B cell (primary cell): ENCODE results near the gene CNTF. TPM values are rescaled to one million over a fixed set of nuclear protein-coding genes. Genes with fewer than 3 reads are reported as not detected.

Experiments used
- ATAC-seq: fragments of 200-7000 bp; cut with Tn5 transposase; one replicate; pipeline ENCODE4 v1.10.0; 2021; ENCODE audit warnings: low read depth, mild to moderate bottlenecking, moderate number of reproducible peaks, moderate library complexity
- CTCF ChIA-PET: fragments of 350-600 bp; sonication (Branson Sonifier 250); formaldehyde crosslinking; loops from one replicate; lab custom pipeline; 2021; ENCODE audit warnings: antibody characterized with exemption, inconsistent platforms; lab: Charles Lee
- POLR2A ChIA-PET: fragments of 350-600 bp; sonication (Branson Sonifier 250); formaldehyde crosslinking; loops from one replicate; lab custom pipeline; 2021; ENCODE audit warnings: antibody characterized with exemption; lab: Charles Lee
- DNase-seq: peaks from one replicate; pipeline ENCODE4 v3.0.0; 2013
- H2AFZ ChIP-seq: 2 replicates; pipeline ENCODE4 v1.6.1; 2012; ENCODE audit warnings: mild to moderate bottlenecking, low read depth, low read length; ENCODE audit not compliant: insufficient read depth, poor library complexity, severe bottlenecking
- H3K27ac ChIP-seq, 2 donors: 1 replicate in 1 of 2; 2 replicates in 1 of 2; pipeline ENCODE4 v1.5.1; 2012 to 2013; ENCODE audit warnings: low read length in 2 of 2, mild to moderate bottlenecking in 2 of 2, moderate library complexity in 1 of 2
- H3K27me3 ChIP-seq, 4 experiments: fragments of 200-600 bp in 1 of 4; sonication (generic) in 1 of 4; replicated peaks in 1 of 4; 1 replicate in 2 of 4; 2 replicates in 2 of 4; pipeline versions ENCODE4 v1.6.1 to v1.7.0; 2013 to 2016; ENCODE audit warnings: low read length in 3 of 4, mild to moderate bottlenecking in 2 of 4, mixed read lengths in 1 of 4, moderate library complexity in 1 of 4; ENCODE audit not compliant: insufficient read depth in 4 of 4, control insufficient read depth in 3 of 4; ENCODE audit errors: control extremely low read depth in 1 of 4
- H3K36me3 ChIP-seq, 2 experiments: replicated peaks in 1 of 2; 1 replicate in 1 of 2; 2 replicates in 1 of 2; pipeline versions ENCODE4 v1.6.1 to v1.7.1; 2013; ENCODE audit warnings: low read length in 1 of 2; ENCODE audit not compliant: insufficient read depth in 2 of 2, control insufficient read depth in 1 of 2; ENCODE audit errors: control extremely low read depth in 1 of 2, extremely low read depth in 1 of 2
- H3K4me1 ChIP-seq, 2 donors: fragments of 200-600 bp in 1 of 2; sonication (generic) in 1 of 2; 1 replicate in 1 of 2; 2 replicates in 1 of 2; pipeline versions ENCODE4 v1.5.1 to v1.6.1; 2013 to 2017; ENCODE audit warnings: low read length in 2 of 2; ENCODE audit not compliant: control insufficient read depth in 2 of 2, insufficient read depth in 2 of 2
- H3K4me2 ChIP-seq: replicated peaks from 2 replicates; pipeline ENCODE3; 2012; ENCODE audit warnings: mild to moderate bottlenecking, low read depth, low read length; ENCODE audit not compliant: poor library complexity, severe bottlenecking
- H3K4me3 ChIP-seq, 5 experiments: fragments of 200-600 bp in 1 of 5; sonication (generic) in 1 of 5; 1 replicate in 3 of 5; 2 replicates in 2 of 5; pipeline versions ENCODE4 v1.5.1 to v1.7.0; 2011 to 2016; ENCODE audit warnings: low read length in 4 of 5, mild to moderate bottlenecking in 4 of 5, low read depth in 2 of 5, control low read depth in 1 of 5, moderate library complexity in 1 of 5; ENCODE audit not compliant: insufficient read depth in 1 of 5; ENCODE audit errors: control extremely low read depth in 1 of 5, extremely low read depth in 1 of 5
- H3K79me2 ChIP-seq: fragments of 200-600 bp; sonication (generic); one replicate; pipeline ENCODE4 v1.6.0; 2016; ENCODE audit warnings: low read length; ENCODE audit not compliant: control insufficient read depth, insufficient read depth
- H3K9ac ChIP-seq: fragments of 200-600 bp; sonication (generic); 2 replicates; pipeline ENCODE4 v1.6.1; 2017; ENCODE audit warnings: mild to moderate bottlenecking, low read length, moderate library complexity
- H3K9me3 ChIP-seq, 3 donors: one replicate each; pipeline versions ENCODE4 v1.6.1 to v1.7.1; 2013; ENCODE audit warnings: low read length in 2 of 3; ENCODE audit not compliant: control insufficient read depth in 2 of 3, insufficient read depth in 1 of 3; ENCODE audit errors: control extremely low read depth in 1 of 3
- H4K20me1 ChIP-seq: 2 replicates; pipeline ENCODE4 v1.6.0; 2012; ENCODE audit warnings: mild to moderate bottlenecking, low read length; ENCODE audit not compliant: insufficient read depth, control insufficient read depth, poor library complexity, severe bottlenecking
- H3K27ac Mint-ChIP-seq: one replicate; pipeline ENCODE4 v1.8.0; 2021; ENCODE audit warnings: mixed read lengths
- H3K27me3 Mint-ChIP-seq: one replicate; pipeline ENCODE4 v1.8.0; 2021; ENCODE audit warnings: mixed read lengths
- H3K4me1 Mint-ChIP-seq: one replicate; pipeline ENCODE4 v1.8.0; 2021; ENCODE audit warnings: mixed read lengths
- H3K4me3 Mint-ChIP-seq: one replicate; pipeline ENCODE4 v1.8.0; 2021; ENCODE audit warnings: mixed read lengths
- H3K9me3 Mint-ChIP-seq: one replicate; pipeline ENCODE4 v1.8.0; 2022; ENCODE audit warnings: mixed read lengths; ENCODE audit not compliant: insufficient read depth
- EZH2 ChIP-seq: IDR thresholded peaks from 2 replicates; pipeline ENCODE4 v1.6.1; 2012; ENCODE audit warnings: borderline replicate concordance, low read depth, mild to moderate bottlenecking, moderate library complexity, low read length; ENCODE audit not compliant: insufficient read depth, poor library complexity, severe bottlenecking
- WGBS: methylation state at CpG from one replicate; pipeline ENCODE4 v1.1.5; 2013; ENCODE audit warnings: missing lambda C conversion rate; ENCODE audit not compliant: insufficient coverage; 5-methylcytosine and 5-hydroxymethylcytosine counted together
- intact Hi-C: fragments of 100-400 bp; cut with micrococcal nuclease; formaldehyde crosslinking; loops from one replicate; pipeline ENCODE4 v1.10.0; 2022
- polyA plus RNA-seq: library from polyadenylated mRNA; depleted of rRNA; stranded (reverse); fragments of >200 nt; gene quantifications from 2 replicates; pipeline ENCODE4 v1.2.3, GENCODE V29; 2012
- total RNA-seq, 2 donors: library from RNA; stranded (reverse); fragments of 120-200 nt in 1 of 2; gene quantifications; 1 replicate in 1 of 2; 2 replicates in 1 of 2; pipeline versions ENCODE4 v1.2.3 to v1.2.4, GENCODE V29; 2013 to 2022
- TF ChIP-seq, protein P1 (sequence below): fragments of 200-600 bp; IDR thresholded peaks from one replicate; pipeline ENCODE4 v1.8.0; 2022; ENCODE audit warnings: antibody characterized with exemption, mild to moderate bottlenecking

Gene CNTF
- total and polyA plus RNA-seq, 2 donors (not counting 1 experiment from before 2014, with no cell fraction given), result 1.4 to 4.8 TPM

DNA sequence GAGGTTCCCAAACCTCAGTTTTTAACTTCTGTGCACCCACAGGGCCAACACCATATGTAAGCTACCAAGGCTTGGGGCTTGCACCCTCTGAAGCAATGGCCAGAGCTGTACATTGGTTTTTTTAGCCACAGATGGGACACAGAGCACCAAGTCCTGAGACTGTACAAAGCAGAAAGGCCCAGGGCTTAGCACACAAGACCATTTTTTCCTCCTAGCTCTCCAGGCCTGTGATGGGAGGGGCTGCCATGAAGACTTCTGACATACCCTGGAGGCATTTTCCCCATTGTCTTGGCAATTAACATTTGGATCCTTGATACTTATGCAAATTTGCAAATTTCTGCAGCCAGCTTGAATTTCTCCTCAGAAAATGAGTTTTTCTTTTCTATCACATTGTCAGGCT is 23.4 kb downstream of the CNTF start:
- peaks cover 6 to 13% of the 10 kb centered on the region in 2 donors for H3K4me1 ChIP-seq
- H3K79me2 ChIP-seq, result no peaks in the 10 kb centered on the region
- ChIA-PET CTCF (interaction anchor here (0.9 to 2.5 kb wide), 5 partner anchors 17 to 512 kb away, joined by 3 to 16 read pairs (median 9); no protein-coding TSS in a partner anchor), POLR2A (no interaction called here)
- H3K27me3 ChIP-seq, result no peaks in the 10 kb centered on the region
- peaks cover 6% of the 10 kb centered on the region for H3K27me3 Mint-ChIP-seq
- no peaks in the 10 kb centered on the region for H4K20me1 ChIP-seq
- TF ChIP-seq, protein P1, sequence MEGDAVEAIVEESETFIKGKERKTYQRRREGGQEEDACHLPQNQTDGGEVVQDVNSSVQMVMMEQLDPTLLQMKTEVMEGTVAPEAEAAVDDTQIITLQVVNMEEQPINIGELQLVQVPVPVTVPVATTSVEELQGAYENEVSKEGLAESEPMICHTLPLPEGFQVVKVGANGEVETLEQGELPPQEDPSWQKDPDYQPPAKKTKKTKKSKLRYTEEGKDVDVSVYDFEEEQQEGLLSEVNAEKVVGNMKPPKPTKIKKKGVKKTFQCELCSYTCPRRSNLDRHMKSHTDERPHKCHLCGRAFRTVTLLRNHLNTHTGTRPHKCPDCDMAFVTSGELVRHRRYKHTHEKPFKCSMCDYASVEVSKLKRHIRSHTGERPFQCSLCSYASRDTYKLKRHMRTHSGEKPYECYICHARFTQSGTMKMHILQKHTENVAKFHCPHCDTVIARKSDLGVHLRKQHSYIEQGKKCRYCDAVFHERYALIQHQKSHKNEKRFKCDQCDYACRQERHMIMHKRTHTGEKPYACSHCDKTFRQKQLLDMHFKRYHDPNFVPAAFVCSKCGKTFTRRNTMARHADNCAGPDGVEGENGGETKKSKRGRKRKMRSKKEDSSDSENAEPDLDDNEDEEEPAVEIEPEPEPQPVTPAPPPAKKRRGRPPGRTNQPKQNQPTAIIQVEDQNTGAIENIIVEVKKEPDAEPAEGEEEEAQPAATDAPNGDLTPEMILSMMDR, result no peak
- no peak for TF ChIP-seq EZH2
- no peak overlapping the region for H3K4me3 ChIP-seq
- no peak for ATAC-seq
- H3K27ac ChIP-seq, result no peak overlapping the region
- H3K9ac ChIP-seq, result no peak overlapping the region
- no peak overlapping the region for H2AFZ ChIP-seq
- H3K4me2 ChIP-seq, result no peak overlapping the region
- no peak overlapping the region for H3K4me3 Mint-ChIP-seq
- H3K36me3 ChIP-seq, result no peaks in the 10 kb centered on the region
- peaks cover 2% of the 10 kb centered on the region for H3K9me3 Mint-ChIP-seq
- no peak for DNase-seq
- peaks cover 0 to 12% (median 8%) of the 10 kb centered on the region in 3 donors for H3K9me3 ChIP-seq
- intact Hi-C loops, result no loop called here
- peaks cover 24% of the 10 kb centered on the region for H3K4me1 Mint-ChIP-seq
- H3K27ac Mint-ChIP-seq, result no peak overlapping the region

DNA sequence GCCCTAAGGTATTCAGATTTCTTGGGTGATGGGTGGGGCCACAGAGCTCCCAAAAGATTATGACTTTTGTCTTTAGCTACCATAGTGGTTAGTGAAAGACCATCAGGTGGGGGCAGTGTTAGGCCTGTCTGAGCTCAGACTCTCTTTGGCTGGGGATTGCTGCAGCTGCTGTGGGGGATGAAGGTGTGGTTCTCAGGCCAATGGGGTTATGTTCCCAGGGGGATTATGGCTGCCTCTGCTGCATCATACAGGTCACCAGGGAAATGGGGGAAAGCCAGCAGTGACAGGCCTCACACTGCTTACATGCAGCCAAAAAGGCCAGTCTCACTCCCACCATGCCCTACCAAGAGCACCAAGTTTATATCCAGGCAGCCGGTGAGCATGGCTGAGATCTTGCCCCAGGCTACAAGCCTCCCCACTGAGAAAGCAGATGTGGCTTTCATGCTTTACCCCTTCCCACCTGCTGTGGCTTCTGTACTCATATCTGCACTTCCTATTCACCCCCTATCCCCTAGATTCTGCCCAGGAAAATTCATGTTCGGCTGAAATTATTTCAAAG is 24.8 kb downstream of the CNTF start:
- Histone ChIP-seq H3K27ac (no peak overlapping the region), H3K9me3 (peaks cover 0 to 12% (median 8%) of the 10 kb centered on the region in 3 donors), H4K20me1 (no peaks in the 10 kb centered on the region), H3K4me1 (peaks cover 5 to 12% of the 10 kb centered on the region in 2 donors), H3K36me3 (no peaks in the 10 kb centered on the region), H3K27me3 (no peaks in the 10 kb centered on the region), H3K4me2 (no peak overlapping the region), H3K4me3 (no peak overlapping the region), H3K79me2 (no peaks in the 10 kb centered on the region), H2AFZ (peak overlapping the region; percentile 5), H3K9ac (no peak overlapping the region)
- H3K4me1 Mint-ChIP-seq, result peaks cover 20% of the 10 kb centered on the region
- ChIA-PET POLR2A (interaction anchor here (1.1 kb wide), 1 partner anchor 70 kb away, joined by 4 read pairs; no protein-coding TSS in a partner anchor), CTCF (interaction anchor here (0.7 to 2.5 kb wide), 15 partner anchors 8 to 511 kb away, joined by 3 to 16 read pairs (median 4); partner anchors contain the start of gene LPXN)
- H3K9me3 Mint-ChIP-seq, result peaks cover 2% of the 10 kb centered on the region
- peak overlapping the region; percentile 14 for H3K4me3 Mint-ChIP-seq
- DNase-seq (peak; percentile 49), ATAC-seq (peak; percentile 93)
- WGBS, result 13% methylated on average over 1 of the region's 2 CpGs
- peak overlapping the region; percentile 76 for H3K27ac Mint-ChIP-seq
- peaks cover 6% of the 10 kb centered on the region for H3K27me3 Mint-ChIP-seq
- intact Hi-C loops, result no loop called here
- TF ChIP-seq, protein P1, result no peak
- no peak for TF ChIP-seq EZH2
